NOMO-1 treated with dmso at 0.1 percent for 144 hours (cell line): ENCODE data around the gene CST9.
"Not testable (repeated sequence)": the region's sequence is repeated elsewhere in the genome, so short reads cannot be mapped to it uniquely, and the experiment has no call there.

ENCODE experiments used
- DNase-seq: peaks from one replicate; lab custom pipeline; 2025; ENCODE audit not compliant: unreplicated experiment; lab: John Stamatoyannopoulos, UW

Gene CST9

DNA sequence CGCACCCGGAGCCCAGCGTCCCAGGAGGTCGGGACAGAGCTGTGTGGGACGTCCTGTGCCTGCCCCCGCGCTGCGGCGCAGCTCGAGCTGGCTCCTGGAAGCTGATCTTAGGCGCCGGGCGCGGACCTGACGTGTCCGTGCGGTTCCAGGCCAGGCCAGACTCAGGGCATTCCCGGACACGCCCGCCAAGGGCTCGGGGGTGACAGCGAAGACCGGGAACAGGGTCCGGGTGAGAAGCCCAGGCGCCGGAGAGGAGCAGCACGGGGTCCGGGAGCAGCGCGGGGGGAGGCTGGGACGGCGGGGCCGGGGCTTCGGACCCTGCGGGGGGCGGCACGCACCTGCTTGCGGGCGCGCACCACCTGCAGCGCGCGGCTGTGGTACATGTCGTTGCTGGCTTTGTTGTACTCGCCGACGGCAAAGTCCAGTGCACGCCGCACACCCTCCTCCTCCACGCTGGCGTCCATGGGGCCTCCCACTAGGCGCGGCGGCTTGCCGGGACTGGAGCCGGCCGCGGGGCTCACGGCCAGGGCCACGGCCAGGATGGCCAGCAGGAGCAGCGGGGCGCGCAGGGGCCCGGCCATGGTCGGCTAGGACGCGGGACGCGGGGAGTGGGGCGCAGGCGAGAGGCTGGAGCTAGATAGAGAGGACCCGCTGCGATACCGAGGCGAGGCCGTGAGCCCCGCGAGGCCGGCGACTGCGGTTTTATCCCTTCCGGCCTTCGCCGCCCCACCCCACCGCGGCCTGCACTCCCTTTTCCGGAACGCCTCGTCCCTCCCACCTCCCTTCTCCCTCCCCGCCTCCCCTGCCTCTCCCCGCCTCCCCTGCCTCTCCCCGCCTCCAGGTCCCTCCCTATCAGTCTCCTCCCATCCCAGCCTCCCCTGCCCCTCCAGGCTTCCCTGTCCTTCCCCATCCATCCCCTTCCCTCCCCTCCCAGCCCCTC, 31.8 kb upstream of the CST9 start, which contains the start of gene CST3:
Gene CST3 (minus strand): TSS at position 674 of the 940 bp plus-strand sequence. CDS start 93 bp downstream, at position 581.
- peak; percentile 53 for DNase-seq

GRCh38 chr20:23636908-23637281, 31.2 kb upstream of the CST9 start:
- DNase-seq, result no peak

DNA sequence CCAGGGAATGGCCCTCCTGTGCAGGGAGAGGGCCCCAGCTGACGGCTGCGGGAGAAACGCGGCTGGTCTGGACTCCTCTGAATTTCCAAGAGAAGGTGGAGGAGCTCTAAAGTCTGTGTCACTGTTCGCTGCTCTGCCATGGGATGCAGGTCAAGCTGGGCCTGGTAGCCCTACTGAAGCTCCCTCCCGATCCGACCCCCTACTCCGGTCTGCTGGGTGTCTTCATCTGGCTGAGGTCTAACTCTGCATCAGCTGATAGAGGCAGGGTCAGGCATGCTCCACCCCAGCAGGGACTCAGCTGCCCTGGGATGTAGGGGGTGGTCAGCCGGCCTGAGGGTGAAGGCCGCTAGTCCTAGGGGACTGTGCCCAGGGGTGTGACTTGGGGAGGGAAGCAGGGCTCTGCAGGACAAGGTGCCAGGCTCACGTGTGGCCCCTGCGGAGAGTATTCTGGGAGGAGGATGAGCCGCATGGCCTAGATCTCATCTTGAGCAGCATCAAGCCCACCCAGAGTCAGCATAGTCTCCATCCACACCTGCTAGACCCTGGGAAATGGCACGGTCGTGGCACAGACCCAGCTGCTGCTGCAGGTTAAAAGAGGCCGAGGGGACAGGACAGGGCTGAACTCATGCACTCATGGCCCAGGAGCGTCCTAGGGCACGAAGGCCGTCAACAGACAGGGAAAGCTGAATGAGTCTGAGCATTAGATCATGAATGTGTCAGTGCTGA, 30.6 kb upstream of the CST9 start:
- DNase-seq, result no peak

DNA sequence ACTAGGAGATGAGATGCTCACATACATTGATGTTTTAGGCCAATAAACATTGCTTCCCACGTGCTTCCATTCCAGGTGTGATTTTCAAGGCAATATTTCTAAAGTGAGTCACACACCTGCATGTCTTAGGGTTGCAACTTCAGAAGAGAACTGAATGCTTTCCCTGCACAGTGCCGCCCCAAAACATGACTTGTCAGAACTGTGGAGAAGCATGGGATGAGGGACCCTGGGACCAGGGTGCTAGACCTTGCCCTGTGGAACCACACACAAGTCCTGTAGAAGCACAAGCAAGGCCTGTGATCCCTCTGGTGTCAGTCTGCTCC, 30.0 kb upstream of the CST9 start:
- DNase-seq, result not testable (repeated sequence)

GRCh38 chr20:23634985-23635767, 29.5 kb upstream of the CST9 start:
- no peak for DNase-seq

- no peak for DNase-seq
These were observed 28.5 kb upstream of the CST9 start for GRCh38 chr20:23634044-23634801.

- no peak for DNase-seq
These were observed 27.2 kb upstream of the CST9 start for GRCh38 chr20:23632711-23633573.

- no peak for DNase-seq
These were observed 26.4 kb upstream of the CST9 start for GRCh38 chr20:23631981-23632710.

- DNase-seq, result no peak
These were observed 25.6 kb upstream of the CST9 start for GRCh38 chr20:23631226-23631822.

DNA sequence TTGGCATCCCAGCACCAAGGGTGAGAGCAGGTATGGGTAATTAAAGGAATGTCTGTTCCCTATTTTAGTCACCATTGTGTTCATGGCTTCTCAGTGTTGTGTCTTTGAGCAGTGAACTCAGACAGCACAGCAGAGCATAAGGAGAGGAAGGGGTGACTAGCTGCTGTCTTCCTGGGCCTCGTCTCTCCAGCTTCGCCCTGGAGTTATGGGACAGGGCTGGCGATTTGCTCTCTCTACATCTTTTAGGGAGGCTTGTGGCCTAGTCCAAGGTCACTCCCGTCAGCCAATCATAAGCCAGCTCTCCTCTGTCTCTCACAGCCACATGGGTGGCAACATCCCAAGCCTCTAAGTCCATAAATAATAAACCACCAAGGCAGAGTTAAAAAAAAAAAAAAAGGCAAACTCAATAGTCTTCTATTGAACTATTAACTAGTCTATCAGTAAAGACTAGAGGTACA, 24.7 kb upstream of the CST9 start:
- DNase-seq, result no peak

GRCh38 chr20:23629542-23630391, 24.1 kb upstream of the CST9 start:
- no peak for DNase-seq

DNA sequence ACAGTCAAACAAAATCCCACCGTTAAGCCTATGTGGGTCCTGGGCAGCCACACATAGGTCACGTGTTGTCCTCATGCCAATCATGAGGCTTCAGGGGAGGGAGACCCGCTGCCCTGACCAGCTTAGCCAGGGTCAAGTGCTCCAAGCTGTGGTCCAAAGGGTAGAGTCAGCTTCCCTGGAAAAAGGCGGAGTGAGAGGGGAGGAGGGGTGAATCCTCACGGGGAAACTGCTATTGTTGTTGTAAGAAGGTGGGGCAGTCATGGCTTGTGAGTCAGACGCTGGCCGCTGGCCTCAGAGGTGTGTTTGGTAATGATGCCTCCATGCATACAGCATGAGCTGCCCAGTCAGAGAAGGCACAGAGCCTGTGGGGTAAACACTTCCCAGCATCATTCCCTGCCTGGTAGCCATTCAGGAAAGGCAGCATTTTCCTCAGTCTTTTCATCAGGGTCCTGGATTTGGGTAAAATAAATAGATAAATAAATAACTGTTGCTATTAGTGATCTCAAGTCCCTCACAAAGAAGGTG, 23.4 kb upstream of the CST9 start:
- DNase-seq, result no peak

GRCh38 chr20:23628402-23629016, 22.8 kb upstream of the CST9 start:
- no peak for DNase-seq

DNA sequence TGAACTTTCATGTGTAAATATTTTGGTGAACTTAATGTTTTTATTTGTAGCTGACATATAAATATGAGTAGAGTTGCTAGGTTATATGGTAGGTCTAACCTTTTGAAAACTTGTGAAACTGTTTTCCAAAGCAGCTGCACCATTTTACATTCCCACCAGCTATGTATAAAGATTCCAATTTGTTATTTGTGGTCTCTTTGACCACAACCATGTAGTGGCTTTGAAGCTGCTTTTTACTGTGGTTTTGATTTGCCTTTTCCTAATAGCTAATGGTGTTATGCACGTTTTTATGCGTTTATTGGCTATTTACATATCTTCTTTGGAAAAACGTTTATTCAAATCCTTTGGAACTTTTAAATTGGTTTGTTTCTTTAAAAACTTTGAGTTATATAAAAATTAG, 21.8 kb upstream of the CST9 start:
- no peak for DNase-seq

DNA sequence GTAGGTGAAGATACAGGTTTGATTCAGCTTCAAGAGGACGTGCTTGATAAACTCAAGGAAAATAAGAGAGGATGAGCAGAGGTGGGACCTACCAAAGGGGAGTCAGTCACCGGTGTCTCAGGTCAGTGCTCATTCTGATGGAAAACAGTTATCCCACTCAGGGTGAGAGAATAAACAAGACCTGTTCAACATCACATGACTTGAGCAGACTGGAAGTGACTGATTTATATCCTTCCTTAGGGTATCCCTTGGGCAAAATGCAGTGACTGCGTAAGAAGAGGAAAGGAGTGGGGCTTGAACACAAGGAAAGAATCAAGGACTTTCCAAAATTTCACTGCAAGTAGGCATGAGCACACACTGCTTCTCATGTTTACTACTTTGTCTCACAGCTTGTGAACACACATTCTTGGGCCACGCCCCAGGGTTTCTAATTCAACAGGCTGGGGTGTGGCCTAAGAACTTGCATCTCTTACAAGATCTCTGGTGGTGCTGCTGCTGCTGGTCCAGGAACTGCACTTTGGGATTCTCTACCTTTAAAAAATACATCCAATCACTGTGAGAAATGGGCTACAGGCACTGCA, 20.4 kb upstream of the CST9 start:
- DNase-seq, result no peak

DNA sequence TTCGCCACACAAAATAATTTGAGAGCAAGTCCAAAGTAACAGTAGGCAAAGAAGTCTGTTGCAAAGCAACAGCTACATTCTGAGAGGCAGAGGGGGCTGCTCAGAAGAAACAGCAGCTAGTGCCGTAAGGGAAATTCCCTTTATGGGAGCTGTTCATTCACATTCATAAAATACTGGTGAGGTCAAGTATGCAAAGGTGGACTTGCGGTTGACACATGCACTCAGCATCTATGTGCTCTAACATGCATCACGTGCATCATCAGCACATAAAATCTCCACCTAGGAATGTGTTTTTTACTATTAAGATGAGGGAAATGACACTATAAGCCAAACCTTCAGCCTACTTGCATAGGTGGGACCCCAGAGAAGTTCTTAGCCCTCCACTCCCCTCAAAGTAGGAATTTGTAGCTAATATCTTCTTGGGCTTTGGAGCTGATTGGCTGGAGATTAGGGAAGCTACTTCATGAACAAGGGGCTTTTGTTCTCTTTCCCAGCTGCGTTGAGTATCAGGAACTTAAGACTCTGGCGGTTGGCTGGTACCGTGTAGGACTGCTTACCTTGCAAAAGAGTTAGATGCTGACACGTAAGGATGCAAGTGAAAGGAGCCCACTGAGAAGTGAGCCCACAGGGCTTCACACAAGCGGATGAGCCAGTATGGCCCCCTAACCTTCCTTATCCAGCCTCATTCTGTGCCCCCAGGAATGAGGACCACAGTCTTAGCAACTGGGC, 19.7 kb upstream of the CST9 start:
- DNase-seq, result no peak
